GM21515 (cell line): ENCODE measurements around the gene ZBP1.

Experiments used
- ATAC-seq: cut with Tn5 transposase; IDR thresholded peaks from one replicate; pipeline ENCODE4 v1.9.1; 2021; ENCODE audit not compliant: unreplicated experiment

ZBP1 gene

GRCh38 chr20:57588596-57588995 is 31.6 kb downstream of the ZBP1 start:
- no peak for ATAC-seq

GRCh38 chr20:57587989-57588377 is 32.2 kb downstream of the ZBP1 start:
- no peak for ATAC-seq

- no peak for ATAC-seq
Observed at GRCh38 chr20:57587278-57587988, 32.8 kb downstream of the ZBP1 start.

GRCh38 chr20:57586943-57587277 is 33.3 kb downstream of the ZBP1 start:
- no peak for ATAC-seq

GRCh38 chr20:57586370-57586793 is 33.8 kb downstream of the ZBP1 start:
- no peak for ATAC-seq

- ATAC-seq, result no peak
Observed at GRCh38 chr20:57585466-57586213, 34.6 kb downstream of the ZBP1 start.

- ATAC-seq, result no peak
Observed at GRCh38 chr20:57584768-57585461, 35.3 kb downstream of the ZBP1 start.

GRCh38 chr20:57583289-57584257 is 36.7 kb downstream of the ZBP1 start:
- ATAC-seq, result no peak

- ATAC-seq, result no peak
Observed at GRCh38 chr20:57582432-57583288, 37.6 kb downstream of the ZBP1 start.

GRCh38 chr20:57582029-57582378 is 38.2 kb downstream of the ZBP1 start:
- no peak for ATAC-seq

GRCh38 chr20:57581202-57582028 is 38.8 kb downstream of the ZBP1 start:
- no peak for ATAC-seq

- ATAC-seq, result no peak
Observed at GRCh38 chr20:57580478-57581201, 39.6 kb downstream of the ZBP1 start.

- ATAC-seq, result no peak
Observed at GRCh38 chr20:57579898-57580447, 40.3 kb downstream of the ZBP1 start.

- ATAC-seq, result no peak
Observed at GRCh38 chr20:57579331-57579897, 40.8 kb downstream of the ZBP1 start.

GRCh38 chr20:57578476-57579165 is 41.6 kb downstream of the ZBP1 start:
- ATAC-seq, result no peak

GRCh38 chr20:57577679-57578475 is 42.3 kb downstream of the ZBP1 start:
- no peak for ATAC-seq
